Pancreas (tissue), 10 donors: ENCODE results near the gene BZW1. TPM values are rescaled to one million over a fixed set of nuclear protein-coding genes. Genes with fewer than 3 reads are reported as not detected.

Experiments used
- ATAC-seq, 4 donors: fragments of 200-7000 bp; cut with Tn5 transposase; one replicate each; pipeline versions ENCODE4 v1.8.0 to v1.9.1; 2020; ENCODE audit warnings: mild to moderate bottlenecking in 4 of 4, moderate library complexity in 4 of 4
- DNase-seq, 6 donors: peaks; one replicate each; pipeline ENCODE4 v3.0.0-alpha.2; 2020
- FAIRE-seq: peaks from 2 replicates; lab custom pipeline; 2012; peaks lifted over from hg19 to GRCh38; lab: Jason Lieb, UNC
- H3K27ac ChIP-seq, 4 donors: fragments of 200-600 bp; sonication (generic); 1 replicate in 3 of 4; 2 replicates in 1 of 4; pipeline versions ENCODE4 v1.5.0 to v1.8.0; 2020
- H3K27me3 ChIP-seq, 4 donors: fragments of 200-600 bp; one replicate each; pipeline ENCODE4 v1.8.0; 2021
- H3K36me3 ChIP-seq, 3 donors: fragments of 200-600 bp; sonication (generic) in 1 of 3; one replicate each; pipeline versions ENCODE4 v1.5.0 to v1.8.0; 2020 to 2021
- H3K4me1 ChIP-seq, 3 donors: fragments of 200-600 bp; one replicate each; pipeline ENCODE4 v1.8.0; 2021
- H3K4me3 ChIP-seq, 4 donors: fragments of 200-600 bp; sonication (generic) in 2 of 4; one replicate each; pipeline versions ENCODE4 v1.5.0 to v1.8.0; 2020 to 2021
- H3K9me3 ChIP-seq, 4 donors: fragments of 200-600 bp; one replicate each; pipeline ENCODE4 v1.8.0; 2021
- WGBS, 2 donors: extraction: QIAGEN DNeasy Blood & Tissue Kit; methylation state at CpG; one replicate each; pipeline ENCODE4 v1.1.7; 2013; 5-methylcytosine and 5-hydroxymethylcytosine counted together
- intact Hi-C, 3 donors: fragments of 100-400 bp; cut with DNase I; formaldehyde crosslinking; loops; one replicate each; pipeline versions ENCODE4 v1.11.1 to v1.14.2; 2022
- polyA plus RNA-seq, 2 donors: library from polyadenylated mRNA; stranded (reverse); fragments of 200-250 nt; gene quantifications; one replicate each; pipeline ENCODE4 v1.2.3, GENCODE V29; 2013
- total RNA-seq, 6 donors: library from RNA; stranded (reverse); fragmentation: NEBNext Ultra II Directional in 4 of 6; extraction: Animal tissue kit (Norgen Biotek cat#: 25700) in 4 of 6; gene quantifications; one replicate each; pipeline versions ENCODE4 v1.2.1 to v1.2.4, GENCODE V29; 2021 to 2023
- TF ChIP-seq, protein P1 (sequence below), 4 donors: fragments of 200-600 bp; sonication (generic) in 3 of 4; IDR thresholded peaks; one replicate each; pipeline versions ENCODE4 v1.5.0 to v1.8.0; 2021; ENCODE audit warnings: antibody characterized with exemption in 4 of 4
- donor health status: healthy with polysubstance abuse.
- donor health status: DM: no; HTN: no; CAD: no; lungs with moderate emphysema.
- donor health status: DM: no; HTN: no; CAD: no.
- donor health status: control.
- donor health status: control.
- donor health status: Bipolar disorder and iron deficiency.
- donor health status: DM: yes; HTN: yes; CAD: no.
- donor health status: DM: no; HTN: no; CAD: no.
- donor health status: DM: no; HTN: no; CAD: no.
- donor health status: DM: yes; HTN: yes; CAD: no.

The BZW1 gene
- total and polyA plus RNA-seq, 8 donors = 9.7 to 85.7 (median 50.4) TPM

GRCh38 chr2:200863782-200864175, 52.1 kb downstream of the BZW1 start:
- peaks cover 0 to 15% (median 11%) of the 10 kb centered on the region in 3 donors for H3K36me3 ChIP-seq
- peak in 1 of 6 donors; percentile 28 for DNase-seq
- peak overlapping the region; percentile 99 to 100 (median 100) for H3K27ac ChIP-seq
- H3K4me1 ChIP-seq = peaks cover 0 to 36% (median 25%) of the 10 kb centered on the region in 3 donors
- peak overlapping the region; percentile 68 to 88 (median 80) for H3K4me3 ChIP-seq
- no peak for FAIRE-seq
- no peaks in the 10 kb centered on the region for H3K27me3 ChIP-seq
- peak; percentile 4 to 16 (median 7) for ATAC-seq
- H3K9me3 ChIP-seq = no peaks in the 10 kb centered on the region
- intact Hi-C loops = no loop called here
- WGBS, 2 donors = 0% methylated on average over 19 of the region's 19 CpGs
- TF ChIP-seq, protein P1, sequence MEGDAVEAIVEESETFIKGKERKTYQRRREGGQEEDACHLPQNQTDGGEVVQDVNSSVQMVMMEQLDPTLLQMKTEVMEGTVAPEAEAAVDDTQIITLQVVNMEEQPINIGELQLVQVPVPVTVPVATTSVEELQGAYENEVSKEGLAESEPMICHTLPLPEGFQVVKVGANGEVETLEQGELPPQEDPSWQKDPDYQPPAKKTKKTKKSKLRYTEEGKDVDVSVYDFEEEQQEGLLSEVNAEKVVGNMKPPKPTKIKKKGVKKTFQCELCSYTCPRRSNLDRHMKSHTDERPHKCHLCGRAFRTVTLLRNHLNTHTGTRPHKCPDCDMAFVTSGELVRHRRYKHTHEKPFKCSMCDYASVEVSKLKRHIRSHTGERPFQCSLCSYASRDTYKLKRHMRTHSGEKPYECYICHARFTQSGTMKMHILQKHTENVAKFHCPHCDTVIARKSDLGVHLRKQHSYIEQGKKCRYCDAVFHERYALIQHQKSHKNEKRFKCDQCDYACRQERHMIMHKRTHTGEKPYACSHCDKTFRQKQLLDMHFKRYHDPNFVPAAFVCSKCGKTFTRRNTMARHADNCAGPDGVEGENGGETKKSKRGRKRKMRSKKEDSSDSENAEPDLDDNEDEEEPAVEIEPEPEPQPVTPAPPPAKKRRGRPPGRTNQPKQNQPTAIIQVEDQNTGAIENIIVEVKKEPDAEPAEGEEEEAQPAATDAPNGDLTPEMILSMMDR (IDR thresholded peaks at IDR 0.05) = no peak

DNA sequence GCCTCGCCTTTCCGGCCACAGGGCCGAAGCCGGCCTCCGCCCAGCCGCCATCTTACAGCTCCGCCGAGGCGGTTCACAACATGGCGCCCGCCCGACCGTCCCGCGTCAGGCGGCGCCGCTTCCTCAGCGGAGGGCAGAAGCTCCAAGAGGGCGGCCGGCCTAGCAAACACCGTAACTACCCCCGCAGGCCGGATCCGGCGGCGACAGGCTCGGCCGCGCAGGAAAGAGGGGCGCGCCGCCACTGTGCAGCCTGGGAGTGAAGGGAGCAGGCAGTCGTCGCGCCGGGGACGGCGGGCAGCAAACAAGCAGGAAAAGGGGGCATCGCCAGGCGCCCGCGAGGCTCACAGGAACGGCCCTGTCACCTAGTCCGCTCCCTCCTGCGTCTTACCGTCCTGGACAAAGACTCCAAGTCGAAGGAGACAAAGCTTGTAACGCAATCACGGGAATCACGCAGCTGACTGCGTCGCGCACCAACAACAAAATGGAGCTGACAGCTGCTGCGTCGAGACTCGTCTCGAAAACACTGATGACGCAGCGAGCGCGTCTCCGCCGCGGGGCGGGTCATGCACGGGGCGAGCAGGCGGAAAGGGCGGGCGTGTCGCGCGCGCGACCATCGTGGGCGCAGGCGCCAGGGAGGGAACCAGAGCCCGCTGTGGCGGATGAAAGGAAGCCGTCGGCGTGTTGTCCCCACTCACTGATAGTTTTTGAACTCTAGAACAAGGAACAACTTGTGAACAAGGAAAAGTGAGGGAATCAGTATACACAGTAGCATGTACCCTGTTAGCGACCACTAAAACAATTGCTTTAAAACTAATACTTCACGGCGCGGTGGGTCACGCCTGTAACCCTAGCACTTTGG, 52.7 kb downstream of the BZW1 start, which contains the start of gene CLK1:
Gene CLK1, minus strand, starts transcription at position 483 of the 859 bp plus-strand sequence. CDS start 2,796 bp downstream, outside the sequence.
- 0 to 1% methylated on average over 87 to 89 of the region's 89 CpGs for WGBS, 2 donors
- peak within 1 kb of the TSS; percentile 99 to 100 (median 100) for H3K27ac ChIP-seq
- H3K9me3 ChIP-seq = no peaks in the 10 kb centered on the region
- H3K27me3 ChIP-seq = no peaks in the 10 kb centered on the region
- no peak for FAIRE-seq
- H3K4me3 ChIP-seq = peak within 1 kb of the TSS; percentile 68 to 88 (median 80)
- TF ChIP-seq, protein P1 (IDR thresholded peaks at IDR 0.05) = no peak
- peak; percentile 83 to 90 (median 88) for ATAC-seq
- peaks cover 0 to 9% (median 4%) of the 10 kb centered on the region in 3 donors for H3K36me3 ChIP-seq
- intact Hi-C loops = no loop called here
- H3K4me1 ChIP-seq = peaks cover 0 to 31% (median 19%) of the 10 kb centered on the region in 3 donors
- peak; percentile 95 to 99 (median 95) for DNase-seq

GRCh38 chr2:200869014-200869413, 57.3 kb downstream of the BZW1 start:
- Histone ChIP-seq H3K27me3 (no peaks in the 10 kb centered on the region), H3K4me3 (no peak overlapping the region), H3K9me3 (no peaks in the 10 kb centered on the region), H3K4me1 (peaks cover 0 to 10% (median 5%) of the 10 kb centered on the region in 3 donors), H3K36me3 (no peaks in the 10 kb centered on the region), H3K27ac (no peak overlapping the region)
- intact Hi-C loops = no loop called here
- TF ChIP-seq, protein P1 (IDR thresholded peaks at IDR 0.05) = no peak
- WGBS, 2 donors = 89 to 92% methylated on average over 2 of the region's 2 CpGs
- DNase-seq (no peak), FAIRE-seq (no peak), ATAC-seq (no peak)

GRCh38 chr2:200871151-200871550, 59.4 kb downstream of the BZW1 start:
- WGBS, 2 donors = 67 to 75% methylated on average over 3 of the region's 3 CpGs
- intact Hi-C loops = no loop called here
- TF ChIP-seq, protein P1 (IDR thresholded peaks at IDR 0.05) = no peak
- Histone ChIP-seq H3K4me3 (no peak overlapping the region), H3K9me3 (no peaks in the 10 kb centered on the region), H3K4me1 (peaks cover 0 to 5% (median 0%) of the 10 kb centered on the region in 3 donors), H3K36me3 (peaks cover 0 to 14% (median 13%) of the 10 kb centered on the region in 3 donors), H3K27me3 (no peaks in the 10 kb centered on the region), H3K27ac (no peak overlapping the region)
- no peak for FAIRE-seq
- no peak for DNase-seq
- ATAC-seq = no peak
